Spleen (tissue), 7 donors: ENCODE data around the gene ENOX1.

ENCODE experiments used
- CTCF ChIP-seq, 11 experiments: fragments of 200-600 bp in 7 of 11; fragments of 450-650 bp in 4 of 11; sonication (generic) in 4 of 11; IDR thresholded peaks in 8 of 11; conservative IDR thresholded peaks in 3 of 11; 1 replicate in 7 of 11; 2 replicates in 4 of 11; pipeline versions ENCODE4 v1.4.0 to v1.8.0; 2016 to 2021; ENCODE audit warnings: antibody characterized with exemption in 11 of 11, inconsistent platforms in 4 of 11, mild to moderate bottlenecking in 1 of 11
- POLR2A ChIP-seq, 3 donors: fragments of 450-650 bp; IDR thresholded peaks; one replicate each; pipeline ENCODE4 v1.5.1; 2017; ENCODE audit warnings: antibody characterized with exemption in 3 of 3, mild to moderate bottlenecking in 1 of 3
- POLR2AphosphoS5 ChIP-seq, 3 donors: sonication (generic); formaldehyde crosslinking; IDR thresholded peaks; one replicate each; pipeline ENCODE4 v1.5.1; 2017; ENCODE audit warnings: antibody characterized with exemption in 3 of 3
- donor health status: DM: no; HTN: no; CAD: no; lungs with moderate emphysema.
- donor health status: DM: no; HTN: no; CAD: no.
- donor health status: DM: no; HTN: no; CAD: no.

DNA sequence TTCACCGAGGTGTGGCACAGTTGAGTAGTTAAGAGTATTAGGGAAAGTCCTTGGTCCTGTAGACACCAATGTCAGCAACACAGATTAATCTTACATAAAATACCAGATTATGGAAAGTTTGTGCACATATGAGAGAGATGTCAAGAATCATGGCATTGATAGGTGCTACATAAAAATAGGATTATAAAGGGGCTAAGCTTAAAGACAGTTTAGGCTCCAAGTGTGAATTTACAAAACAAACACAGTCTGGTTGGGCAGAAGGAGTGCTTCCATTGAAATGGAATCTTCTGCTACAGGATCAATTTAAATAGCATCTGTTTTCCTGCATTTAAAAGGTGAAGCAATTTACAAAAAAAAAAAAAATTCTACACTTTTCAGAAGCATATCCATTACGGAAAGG is 470.5 kb downstream of the ENOX1 start:
- TF ChIP-seq CTCF (IDR thresholded peaks at IDR 0.05 in 8 of 11, conservative IDR thresholded peaks at IDR 0.05 in 3 of 11): no peak
- TF ChIP-seq POLR2AphosphoS5 (IDR thresholded peaks at IDR 0.05): no peak
- no peak for TF ChIP-seq POLR2A (IDR thresholded peaks at IDR 0.05)
